ENCODE data around the gene RAB3GAP2.

- TF ChIP-seq POLR2A (IDR thresholded peaks at IDR 0.05), result no peak
- TF ChIP-seq CTCF (IDR thresholded peaks at IDR 0.05 in 8 of 11, conservative IDR thresholded peaks at IDR 0.05 in 3 of 11), result no peak
Observed at GRCh38 chr1:220137019-220137786, 135.1 kb downstream of the RAB3GAP2 start.

All from spleen (tissue), 7 donors.